Stimulated activated CD4-positive, alpha-beta T cell treated with anti-CD3 and anti-CD28 coated beads, Interleukin-4, amount 100 ng/mL, for 48 hours (primary cell): Measurements from ENCODE around the gene ERBB2.
"Not testable (repeated sequence)": the region's sequence is repeated elsewhere in the genome, so short reads cannot be mapped to it uniquely, and the experiment has no call there.

Experiments
- DNase-seq, 2 donors: peaks; one replicate each; pipeline ENCODE4 v3.0.0-alpha.2; 2020; ENCODE audit warnings: low read depth in 2 of 2

ERBB2 gene

GRCh38 chr17:39725923-39726322 lies 26.1 kb downstream of the ERBB2 start:
- DNase-seq: not testable (repeated sequence)

- no peak for DNase-seq
Observed at GRCh38 chr17:39726617-39727016, 26.8 kb downstream of the ERBB2 start.

- DNase-seq: no peak
Observed at GRCh38 chr17:39727556-39727955, 27.7 kb downstream of the ERBB2 start.

GRCh38 chr17:39729280-39729851 lies 29.5 kb downstream of the ERBB2 start:
- no peak for DNase-seq

- DNase-seq: peak; percentile 89 to 97
Observed at GRCh38 chr17:39730095-39730921, 30.4 kb downstream of the ERBB2 start, which contains the start of gene MIEN1. TSS of gene MIEN1 (minus strand) at chr17:39730532. CDS start at chr17:39730495, 37 bp downstream.

- DNase-seq: no peak
Observed at GRCh38 chr17:39732586-39732985, 32.7 kb downstream of the ERBB2 start.

GRCh38 chr17:39735882-39736281 lies 36.0 kb downstream of the ERBB2 start:
- DNase-seq: no peak

GRCh38 chr17:39736319-39737165 lies 36.7 kb downstream of the ERBB2 start:
- DNase-seq: no peak

GRCh38 chr17:39737206-39737759 lies 37.4 kb downstream of the ERBB2 start:
- DNase-seq: no peak

GRCh38 chr17:39737760-39738567 lies 38.1 kb downstream of the ERBB2 start, which contains the start of gene GRB7:
TSS of gene GRB7 (plus strand) at chr17:39737938. CDS start at chr17:39742302, 4,364 bp downstream.
- DNase-seq: no peak

GRCh38 chr17:39738568-39738901 lies 38.7 kb downstream of the ERBB2 start:
- DNase-seq: peak in 1 of 2 donors; percentile 46

GRCh38 chr17:39738983-39739884 lies 39.4 kb downstream of the ERBB2 start:
- DNase-seq: no peak

- DNase-seq: no peak
Observed at GRCh38 chr17:39739885-39740356, 40.1 kb downstream of the ERBB2 start.

GRCh38 chr17:39740357-39741111 lies 40.7 kb downstream of the ERBB2 start:
- no peak for DNase-seq

GRCh38 chr17:39742126-39742855 lies 42.4 kb downstream of the ERBB2 start:
- DNase-seq: no peak

GRCh38 chr17:39742856-39743436 lies 43.1 kb downstream of the ERBB2 start:
- no peak for DNase-seq

- DNase-seq: no peak
Observed at GRCh38 chr17:39744075-39744835, 44.4 kb downstream of the ERBB2 start.
